Gastroesophageal sphincter (tissue), 3 donors: ENCODE data around the gene SLC9A5.

Source experiments
- CTCF ChIP-seq, 4 experiments: fragments of 200-600 bp in 2 of 4; fragments of 450-650 bp in 2 of 4; sonication (generic) in 1 of 4; IDR thresholded peaks; one replicate each; pipeline ENCODE4 v1.5.1; 2017 to 2019; ENCODE audit warnings: antibody characterized with exemption in 4 of 4, mild to moderate bottlenecking in 2 of 4, moderate library complexity in 2 of 4
- EP300 ChIP-seq: sonication (generic); formaldehyde crosslinking; IDR thresholded peaks from one replicate; pipeline ENCODE4 v1.6.1; 2017; ENCODE audit warnings: antibody characterized with exemption, mild to moderate bottlenecking
- POLR2A ChIP-seq, 2 donors: fragments of 450-650 bp; IDR thresholded peaks; one replicate each; pipeline ENCODE4 v1.6.1; 2017; ENCODE audit warnings: antibody characterized with exemption in 2 of 2, mild to moderate bottlenecking in 2 of 2, moderate library complexity in 1 of 2
- POLR2AphosphoS5 ChIP-seq: sonication (generic); formaldehyde crosslinking; IDR thresholded peaks from one replicate; pipeline ENCODE4 v1.6.1; 2017; ENCODE audit warnings: antibody characterized with exemption

DNA sequence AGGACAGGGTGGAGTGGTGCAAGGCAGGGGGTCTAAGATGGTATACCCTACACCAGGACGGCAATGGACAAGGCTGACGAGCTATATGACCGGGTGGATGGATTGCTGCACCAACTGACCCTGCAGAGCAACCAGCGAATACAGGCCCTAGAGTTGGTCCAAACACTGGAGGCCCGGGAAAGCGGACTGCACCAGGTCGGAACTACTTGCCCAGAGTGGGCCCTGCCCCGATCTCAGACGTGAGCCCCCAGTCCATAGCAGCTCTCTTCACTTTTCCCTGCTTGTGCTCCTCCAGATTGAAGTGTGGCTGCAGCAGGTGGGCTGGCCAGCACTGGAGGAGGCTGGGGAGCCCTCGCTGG is 33.6 kb downstream of the SLC9A5 start:
- no peak for TF ChIP-seq POLR2AphosphoS5
- no peak for TF ChIP-seq CTCF (IDR thresholded peaks at IDR 0.05)
- TF ChIP-seq POLR2A (IDR thresholded peaks at IDR 0.05) = no peak
- TF ChIP-seq EP300 = no peak
